ENCODE measurements around the gene LRRC32. TPM values are rescaled to one million over a fixed set of nuclear protein-coding genes. Genes with fewer than 3 reads are reported as not detected.

Gene LRRC32
- total RNA-seq, 2 donors from 2014 or later: 12.5 to 15.6 TPM

- no peak for ATAC-seq
- intact Hi-C loops (cut with DNase I, micrococcal nuclease): loop anchor here (5.0 to 10.0 kb wide), 2 partner anchors 90 to 132 kb away; no protein-coding TSS in a partner anchor
- DNase-seq: no peak
Measured at GRCh38 chr11:76684516-76684915, 14.0 kb upstream of the LRRC32 start.

- DNase-seq (no peak), ATAC-seq (no peak)
- intact Hi-C loops (cut with DNase I, micrococcal nuclease): loop anchor here (5.0 to 10.0 kb wide), 2 partner anchors 89 to 131 kb away; no protein-coding TSS in a partner anchor
Measured at GRCh38 chr11:76683161-76684095, 12.9 kb upstream of the LRRC32 start.

- DNase-seq (no peak), ATAC-seq (no peak)
- intact Hi-C loops (cut with DNase I, micrococcal nuclease): loop anchor here (5.0 to 10.0 kb wide), 2 partner anchors 88 to 130 kb away; no protein-coding TSS in a partner anchor
Measured at GRCh38 chr11:76682684-76683083, 12.1 kb upstream of the LRRC32 start.

GRCh38 chr11:76682106-76682505 lies 11.6 kb upstream of the LRRC32 start:
- intact Hi-C loops (cut with DNase I, micrococcal nuclease): loop anchor here (5.0 to 10.0 kb wide), 2 partner anchors 87 to 130 kb away; no protein-coding TSS in a partner anchor
- ATAC-seq: no peak
- DNase-seq: no peak

GRCh38 chr11:76680518-76681425 lies 10.2 kb upstream of the LRRC32 start:
- intact Hi-C loops (cut with DNase I, micrococcal nuclease): loop anchor here (5.0 to 10.0 kb wide), 2 partner anchors 86 to 128 kb away; no protein-coding TSS in a partner anchor
- DNase-seq: peak; percentile 62 to 73

DNA sequence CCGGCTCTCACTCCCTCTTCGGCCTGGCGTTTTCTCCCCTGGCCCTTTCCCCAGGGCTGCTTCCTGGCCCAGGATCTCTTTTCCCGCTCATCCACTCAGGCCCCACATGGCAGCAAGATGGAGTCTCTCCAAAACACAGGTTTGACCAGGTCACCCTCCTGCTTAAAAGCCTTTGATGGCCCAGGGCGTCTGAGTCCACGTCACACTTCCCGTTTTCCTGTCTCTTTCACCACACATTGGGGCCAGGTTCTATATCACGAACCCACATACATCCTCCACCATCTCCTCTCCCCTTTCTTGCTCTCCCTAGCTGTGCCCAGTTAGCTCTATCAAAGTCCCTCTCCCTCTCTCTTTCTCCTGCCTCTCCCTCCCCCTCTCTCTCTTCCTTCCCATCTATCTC lies 7.8 kb upstream of the LRRC32 start:
- intact Hi-C loops (cut with DNase I, micrococcal nuclease): loop anchor here in 1 of 2 donors (10.0 kb wide), 1 partner anchor 104 kb away; no protein-coding TSS in a partner anchor
- ATAC-seq (no peak), DNase-seq (no peak)

More at GRCh38 chr11:76680518-76681425, 10.2 kb upstream of the LRRC32 start:
- ATAC-seq: peak; percentile 87

- ATAC-seq: no peak
- no peak for DNase-seq
- intact Hi-C loops (cut with DNase I, micrococcal nuclease): loop anchor here in 1 of 2 donors (10.0 kb wide), 1 partner anchor 103 kb away; no protein-coding TSS in a partner anchor
Measured at GRCh38 chr11:76677458-76677765, 6.9 kb upstream of the LRRC32 start.

- DNase-seq (no peak), ATAC-seq (no peak)
- intact Hi-C loops (cut with DNase I, micrococcal nuclease): loop anchor here in 1 of 2 donors (10.0 kb wide), 1 partner anchor 102 kb away; no protein-coding TSS in a partner anchor
Measured at GRCh38 chr11:76676636-76677457, 6.3 kb upstream of the LRRC32 start.

DNA sequence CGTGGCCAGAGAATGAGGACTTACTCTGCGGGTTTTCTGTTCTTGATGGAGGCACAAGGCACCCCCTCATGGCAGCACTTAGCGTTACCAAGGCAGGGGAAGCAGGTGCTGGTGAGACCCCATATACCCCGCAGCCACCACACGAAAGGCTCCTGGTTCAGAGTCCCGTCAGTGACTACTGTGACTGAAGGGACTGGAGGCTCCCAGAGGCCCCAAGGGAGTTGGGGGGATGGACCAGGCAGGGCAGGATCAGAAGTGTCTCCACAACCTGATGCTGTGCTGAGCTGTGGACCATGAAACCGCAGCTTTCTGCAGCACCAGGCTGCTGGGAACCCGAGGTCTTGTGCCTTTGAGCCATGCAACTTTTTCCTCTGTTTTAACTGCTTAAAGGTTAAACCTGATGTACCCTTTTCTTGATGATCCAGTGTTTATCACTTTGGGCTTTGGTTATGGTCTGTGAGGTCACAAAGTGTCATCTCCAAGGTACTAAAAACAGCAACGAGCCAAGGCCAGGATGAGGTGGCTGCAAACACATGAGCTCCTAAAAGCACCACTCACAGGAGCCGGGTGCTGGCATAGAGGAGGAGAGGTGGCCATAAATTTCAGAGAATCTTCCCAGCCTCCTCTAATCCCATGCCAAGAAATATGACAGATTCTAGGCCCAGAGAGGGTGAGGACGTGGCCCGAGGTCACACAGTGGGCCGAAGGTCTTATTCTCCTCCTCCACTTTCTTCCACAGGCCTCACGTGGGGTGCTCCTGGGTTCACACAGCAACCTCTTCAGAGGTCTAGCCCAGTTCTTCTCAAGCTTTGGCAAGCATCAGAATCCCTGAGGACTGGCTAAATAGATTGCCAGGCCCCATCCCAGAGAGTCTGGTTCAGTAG lies 4.2 kb upstream of the LRRC32 start:
- DNase-seq (no peak), ATAC-seq (no peak)
- intact Hi-C loops (cut with DNase I, micrococcal nuclease): loop anchor here in 1 of 2 donors (10.0 kb wide), 1 partner anchor 100 kb away; no protein-coding TSS in a partner anchor

- DNase-seq (no peak), ATAC-seq (no peak)
- intact Hi-C loops (cut with DNase I, micrococcal nuclease): loop anchor here in 1 of 2 donors (10.0 kb wide), 1 partner anchor 99 kb away; no protein-coding TSS in a partner anchor
Measured at GRCh38 chr11:76673176-76674142, 2.9 kb upstream of the LRRC32 start.

DNA sequence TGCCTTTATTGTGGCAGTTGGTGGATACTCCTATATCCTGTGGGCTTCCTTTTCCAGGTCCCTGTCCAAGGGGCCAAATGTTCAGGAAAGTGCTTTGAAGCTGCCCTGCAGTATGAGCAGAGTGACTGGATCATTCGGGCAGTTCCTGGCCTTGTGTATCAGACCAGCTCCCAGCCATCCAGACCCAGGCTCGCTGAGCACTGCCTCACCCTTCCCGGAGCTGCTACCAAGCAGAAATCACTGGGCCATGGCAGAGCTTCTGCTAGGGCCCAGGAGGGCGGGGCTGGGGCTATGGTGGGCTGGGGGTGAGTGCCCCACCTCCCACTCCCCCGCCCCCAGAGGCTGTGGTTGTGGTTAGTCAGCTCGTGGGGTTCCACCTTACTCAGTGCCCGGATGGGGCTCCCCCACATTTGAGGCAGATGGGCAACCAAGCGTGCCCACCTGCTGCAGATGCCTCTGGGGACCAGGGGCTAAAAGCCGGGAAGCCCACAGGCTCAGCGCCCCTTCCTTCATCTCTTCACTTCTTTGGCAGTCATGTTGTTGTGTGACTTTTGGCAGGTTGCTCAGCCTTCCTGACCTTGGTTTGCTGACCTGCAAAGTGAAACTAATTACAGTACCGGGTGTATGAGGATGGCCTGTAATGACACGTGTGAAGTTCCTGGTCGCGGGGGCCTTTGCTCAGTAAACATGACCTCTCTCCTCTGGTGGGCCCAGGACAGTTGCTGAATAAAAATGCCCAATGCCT lies 2.1 kb upstream of the LRRC32 start:
- intact Hi-C loops (cut with DNase I, micrococcal nuclease): loop anchor here in 1 of 2 donors (10.0 kb wide), 1 partner anchor 98 kb away; no protein-coding TSS in a partner anchor
- ATAC-seq (peak; percentile 56), DNase-seq (peak in 1 of 2 donors; percentile 41)

GRCh38 chr11:76671626-76672309 lies 1.2 kb upstream of the LRRC32 start:
- DNase-seq (no peak), ATAC-seq (no peak)
- intact Hi-C loops (cut with DNase I, micrococcal nuclease): loop anchor here in 1 of 2 donors (10.0 kb wide), 1 partner anchor 97 kb away; no protein-coding TSS in a partner anchor

- ATAC-seq (no peak), DNase-seq (no peak)
- intact Hi-C loops (cut with DNase I, micrococcal nuclease): loop anchor here in 1 of 2 donors (10.0 kb wide), 1 partner anchor 96 kb away; no protein-coding TSS in a partner anchor
Measured at GRCh38 chr11:76671237-76671592, 668 bp upstream of the LRRC32 start.

DNA sequence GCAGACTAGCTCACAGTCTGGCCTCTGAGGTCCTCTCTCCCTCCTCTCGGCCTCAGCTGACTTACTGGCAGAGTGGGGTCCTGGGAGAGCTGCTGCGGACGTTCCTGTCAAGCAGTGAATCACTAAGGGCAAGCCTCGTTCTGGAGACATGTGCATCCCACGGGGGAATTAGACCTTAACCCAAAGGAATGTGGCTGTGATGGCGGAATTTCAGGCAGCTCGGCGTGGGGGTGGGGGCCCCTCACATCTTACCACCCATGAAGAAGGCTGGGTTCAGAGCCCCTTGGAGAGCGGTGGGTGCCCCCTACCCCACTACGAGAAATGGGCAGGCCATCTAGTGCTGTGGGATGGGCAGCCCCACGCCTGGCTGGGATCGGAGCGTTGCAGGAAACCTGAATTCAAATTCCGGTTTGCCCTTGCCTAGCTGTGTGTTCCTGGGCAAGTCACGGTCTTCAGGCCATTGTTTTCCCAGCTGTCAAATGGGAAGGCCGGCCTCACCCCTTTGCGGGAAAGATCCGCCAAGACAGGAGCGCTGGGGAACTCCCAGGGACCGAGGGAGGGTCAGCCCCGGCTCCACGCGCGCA lies 554 bp downstream of the LRRC32 start:
- intact Hi-C loops (cut with DNase I, micrococcal nuclease): loop anchor here in 1 of 2 donors (10.0 kb wide), 1 partner anchor 95 kb away; no protein-coding TSS in a partner anchor
- ATAC-seq: peak; percentile 32
- peak in 1 of 2 donors; percentile 31 for DNase-seq
